GM08714 (cell line): ENCODE data around the gene CUX1.
"Not testable (repeated sequence)": the region's sequence is repeated elsewhere in the genome, so short reads cannot be mapped to it uniquely, and the experiment has no call there.

ENCODE experiments used
- H3K4me3 ChIP-seq: fragments of 200-500 bp; sonication (Bioruptor generic); 2 replicates; pipeline ENCODE4 v1.5.1; 2014; ENCODE audit warnings: mild to moderate bottlenecking, low read length, inconsistent platforms
- ZNF274 ChIP-seq: IDR thresholded peaks from 2 replicates; pipeline ENCODE4 v1.6.1; 2012; ENCODE audit warnings: mild to moderate bottlenecking, low read depth, low read length

Gene CUX1

GRCh38 chr7:101787864-101788263 lies 29.6 kb upstream of the CUX1 start:
- no peak overlapping the region for H3K4me3 ChIP-seq
- TF ChIP-seq ZNF274: no peak

- no peak overlapping the region for H3K4me3 ChIP-seq
- TF ChIP-seq ZNF274: no peak
These were observed 28.9 kb upstream of the CUX1 start for GRCh38 chr7:101788517-101788916.

DNA sequence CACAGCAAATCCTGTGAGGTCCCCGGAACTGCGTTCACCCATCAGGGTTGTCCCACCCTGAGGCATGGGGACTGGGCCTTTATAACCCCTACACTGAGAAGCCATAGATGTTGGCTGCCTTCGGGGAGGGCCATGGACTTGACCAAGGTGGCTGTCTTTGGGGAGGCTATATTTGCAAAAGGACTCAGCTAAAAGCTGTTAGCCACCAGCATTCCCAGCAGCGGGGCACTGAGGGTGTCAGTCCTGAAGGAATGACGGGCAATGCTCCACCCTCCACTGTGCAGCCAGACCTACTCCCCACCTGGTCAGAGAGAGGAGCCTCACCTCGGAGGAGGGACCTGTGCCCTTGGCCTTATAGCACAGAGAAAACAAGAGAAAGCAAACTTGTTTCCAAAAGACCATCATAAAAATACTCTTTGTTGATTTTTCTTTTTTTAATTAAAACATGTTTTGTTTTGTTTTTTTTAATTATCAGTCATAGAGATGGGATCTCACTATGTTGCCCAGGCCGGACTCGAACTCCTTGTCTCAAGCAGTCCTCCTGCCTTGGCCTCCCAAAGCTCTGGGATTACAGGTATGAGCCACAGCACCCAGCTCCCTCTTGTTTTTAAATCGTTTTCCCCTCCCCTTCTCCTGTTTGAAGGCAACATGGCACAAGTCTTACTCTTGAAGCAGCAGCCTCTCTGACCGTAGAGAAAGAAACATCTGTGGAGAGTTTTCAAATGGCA lies 26.7 kb upstream of the CUX1 start:
- TF ChIP-seq ZNF274: no peak
- no peak overlapping the region for H3K4me3 ChIP-seq

DNA sequence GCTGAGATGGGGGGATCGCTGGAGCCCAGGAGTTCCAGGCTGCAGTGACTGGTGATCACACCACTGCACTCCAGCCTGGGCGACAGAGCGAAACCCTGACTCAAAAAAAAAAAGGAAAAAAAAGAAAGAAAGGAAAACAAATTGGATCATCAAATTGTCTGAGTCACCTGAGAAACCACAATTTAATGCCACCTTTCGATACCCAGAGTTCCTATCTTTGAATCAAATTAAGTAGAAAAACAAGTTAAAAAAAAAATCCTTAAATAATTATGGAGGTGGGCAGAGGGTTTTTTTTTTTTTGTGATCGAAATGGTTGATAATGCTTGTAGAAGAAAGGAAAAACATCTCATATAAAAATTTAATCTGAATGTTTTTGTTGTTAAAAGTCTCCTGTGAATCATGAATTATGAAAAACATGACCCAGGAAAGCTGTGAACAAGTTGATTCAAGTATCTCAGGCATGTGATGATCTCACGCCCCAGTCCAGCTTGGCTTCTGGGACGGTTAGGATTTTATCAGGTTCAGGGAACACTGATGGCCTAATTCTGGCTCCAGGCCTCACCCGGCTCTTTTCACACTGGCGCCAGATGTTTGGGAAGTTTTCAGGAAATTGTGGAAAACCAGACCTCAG lies 25.3 kb upstream of the CUX1 start:
- no peak for TF ChIP-seq ZNF274
- no peak overlapping the region for H3K4me3 ChIP-seq

DNA sequence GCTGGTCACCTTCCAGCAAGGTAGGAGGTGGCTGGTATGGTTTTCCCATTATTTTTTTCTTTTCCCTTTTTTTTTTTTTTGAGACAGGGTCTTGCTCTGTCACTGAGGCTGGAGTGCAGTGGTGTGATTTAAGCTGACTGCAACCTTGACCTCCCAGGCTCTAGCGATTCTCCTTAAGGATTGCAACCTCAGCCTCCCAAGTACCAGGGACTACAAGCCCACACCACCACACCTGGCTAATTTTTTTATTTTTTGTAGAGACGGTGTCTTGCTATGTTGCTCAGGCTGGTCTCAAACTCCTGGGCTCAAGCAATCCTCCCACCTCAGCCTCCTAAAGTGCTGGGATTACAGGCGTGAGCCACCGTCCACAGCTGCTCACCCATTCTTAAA lies 24.7 kb upstream of the CUX1 start:
- not testable (repeated sequence) for H3K4me3 ChIP-seq

DNA sequence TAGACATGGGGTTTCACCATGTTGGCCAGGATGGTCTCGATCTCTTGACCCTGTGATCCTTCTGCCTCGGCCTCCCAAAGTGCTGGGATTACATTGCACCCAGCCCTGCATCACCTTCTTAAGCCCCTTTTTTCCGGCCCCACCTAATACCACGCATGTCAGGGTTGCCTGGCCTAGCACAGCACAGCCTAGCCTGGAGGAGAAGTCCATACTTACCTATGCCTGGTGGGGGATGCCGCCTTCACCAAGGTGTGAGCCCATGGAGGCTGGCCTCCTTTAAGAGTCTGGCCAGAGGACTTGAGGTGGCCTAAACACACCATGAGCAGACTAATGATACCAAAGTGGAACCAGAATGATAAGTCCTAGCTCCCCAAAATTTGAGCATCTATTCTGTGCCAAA lies 22.0 kb upstream of the CUX1 start:
- H3K4me3 ChIP-seq: no peak overlapping the region
- TF ChIP-seq ZNF274: no peak

GRCh38 chr7:101798173-101798572 lies 19.3 kb upstream of the CUX1 start:
- H3K4me3 ChIP-seq: not testable (repeated sequence)

- no peak for TF ChIP-seq ZNF274
- no peak overlapping the region for H3K4me3 ChIP-seq
These were observed 14.0 kb upstream of the CUX1 start for GRCh38 chr7:101803203-101804087.

DNA sequence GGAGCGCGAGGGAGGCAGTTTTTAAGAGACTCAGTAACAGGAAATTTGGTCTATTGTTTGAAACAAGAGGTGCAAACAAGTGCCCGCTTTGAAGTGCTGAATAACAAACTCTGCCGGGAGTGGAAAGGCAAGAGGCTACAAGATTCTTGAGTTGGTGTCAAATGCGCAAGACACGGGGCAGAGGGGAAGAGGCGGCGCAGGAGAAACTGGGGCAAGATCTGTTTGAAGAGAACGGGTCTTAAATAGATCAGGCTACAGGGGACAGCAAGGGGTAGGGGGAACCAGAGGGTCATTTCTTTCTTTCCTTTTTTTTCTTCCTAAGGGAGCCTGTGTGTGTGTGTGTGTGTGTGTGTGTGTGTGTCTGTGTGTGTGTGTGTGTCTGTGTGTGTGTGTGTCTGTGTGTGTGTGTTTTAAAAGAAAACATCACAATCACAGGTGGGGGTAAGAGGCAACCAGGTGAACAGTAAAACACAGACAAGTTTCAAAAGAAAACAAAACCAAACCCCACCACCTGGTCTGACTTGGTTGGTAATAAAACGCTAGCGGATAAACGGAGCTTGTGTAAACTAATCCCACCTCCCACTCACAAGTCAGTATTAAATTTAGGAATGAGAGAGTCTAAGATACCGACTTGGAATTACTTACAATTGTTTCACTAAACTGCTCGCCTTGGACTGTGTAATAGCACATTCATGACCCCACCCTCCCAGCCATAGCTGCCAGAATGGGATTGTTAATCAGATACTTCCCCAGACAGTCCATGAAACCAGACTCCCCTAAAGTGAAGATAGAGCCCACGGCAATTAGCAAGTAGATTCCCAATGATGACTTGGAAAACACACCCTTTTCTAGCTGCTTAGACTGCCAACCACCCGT lies 13.1 kb upstream of the CUX1 start:
- TF ChIP-seq ZNF274: no peak
- H3K4me3 ChIP-seq: no peak overlapping the region

- no peak overlapping the region for H3K4me3 ChIP-seq
These were observed 12.5 kb upstream of the CUX1 start for GRCh38 chr7:101804967-101805366.

GRCh38 chr7:101812595-101812994 lies 4.8 kb upstream of the CUX1 start:
- TF ChIP-seq ZNF274: no peak
- H3K4me3 ChIP-seq: no peak overlapping the region

More at GRCh38 chr7:101804967-101805366, 12.5 kb upstream of the CUX1 start:
- TF ChIP-seq ZNF274: no peak

DNA sequence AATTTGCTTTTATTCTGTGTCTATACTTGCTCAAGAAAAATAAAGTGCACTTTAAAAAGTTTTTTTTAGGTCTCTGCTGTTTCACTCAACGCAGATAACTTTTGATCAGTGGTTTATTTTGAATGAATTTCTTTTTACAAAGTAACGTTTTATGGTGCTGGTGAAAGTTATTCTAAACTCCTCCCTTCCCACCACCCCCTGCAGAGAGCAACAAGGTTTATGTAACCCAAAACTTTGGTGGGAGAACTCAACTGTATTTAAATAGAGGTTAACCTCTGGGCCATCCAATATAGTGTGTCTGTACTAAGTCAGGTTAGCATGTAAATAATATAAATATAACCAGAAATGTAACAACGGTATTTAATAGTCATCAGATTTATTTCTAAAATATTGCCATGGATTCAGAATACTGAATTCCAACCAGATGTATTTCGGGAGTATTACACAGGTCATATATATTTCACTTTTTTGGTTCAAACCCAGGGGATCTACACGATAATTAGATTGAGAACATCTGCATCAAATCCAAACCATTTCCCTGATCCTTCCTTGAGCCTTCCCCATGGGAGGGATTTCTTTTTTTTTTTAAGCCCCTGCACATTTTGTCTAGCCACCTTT lies 3.9 kb upstream of the CUX1 start:
- TF ChIP-seq ZNF274: no peak
- H3K4me3 ChIP-seq: no peak overlapping the region; the same call in none of the 2 replicates

GRCh38 chr7:101814081-101814990 lies 3.1 kb upstream of the CUX1 start:
- TF ChIP-seq ZNF274: no peak
- H3K4me3 ChIP-seq: peak overlapping the region; percentile 64
